ENCODE results near the gene PCNX1.

DNA sequence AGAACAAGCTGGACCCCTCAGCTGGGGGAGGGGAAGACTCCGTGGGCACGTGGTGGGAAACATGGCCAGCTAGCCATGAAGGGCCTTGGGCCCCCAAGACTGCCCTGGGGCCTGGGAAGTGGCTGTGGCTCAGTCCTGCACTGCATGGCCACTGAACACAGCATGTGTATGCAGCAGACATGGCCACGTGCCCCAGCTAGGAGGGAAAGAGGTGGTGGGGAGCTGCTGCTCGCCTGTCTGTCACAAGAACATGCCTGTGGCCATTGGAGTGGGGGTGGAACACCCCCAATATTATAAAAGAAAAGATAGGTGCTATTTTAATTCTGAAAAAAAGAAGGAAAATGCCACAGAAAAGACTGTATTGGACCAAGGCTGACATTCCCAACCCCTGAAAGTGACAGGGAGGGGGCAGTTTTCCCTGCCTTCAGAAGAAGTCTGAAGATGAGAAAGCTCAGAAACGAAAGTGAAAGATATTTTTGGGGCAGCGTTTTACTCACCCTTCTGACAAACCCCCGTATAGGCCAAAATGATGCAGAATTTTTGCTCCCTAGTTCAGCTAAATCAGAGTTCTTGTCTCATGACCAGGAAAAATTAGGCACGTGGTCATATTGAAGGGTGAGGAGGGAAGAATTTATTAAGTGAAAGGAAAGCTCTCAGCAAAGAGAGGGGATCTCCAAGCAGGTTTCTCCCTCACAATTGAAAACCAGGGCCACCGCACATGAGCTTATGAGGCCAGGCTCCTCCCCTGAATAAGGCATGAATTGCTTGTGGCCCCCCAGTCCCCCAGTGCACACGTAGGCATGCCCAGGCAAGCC, 35.2 kb upstream of the PCNX1 start:
- TF ChIP-seq, protein P1, sequence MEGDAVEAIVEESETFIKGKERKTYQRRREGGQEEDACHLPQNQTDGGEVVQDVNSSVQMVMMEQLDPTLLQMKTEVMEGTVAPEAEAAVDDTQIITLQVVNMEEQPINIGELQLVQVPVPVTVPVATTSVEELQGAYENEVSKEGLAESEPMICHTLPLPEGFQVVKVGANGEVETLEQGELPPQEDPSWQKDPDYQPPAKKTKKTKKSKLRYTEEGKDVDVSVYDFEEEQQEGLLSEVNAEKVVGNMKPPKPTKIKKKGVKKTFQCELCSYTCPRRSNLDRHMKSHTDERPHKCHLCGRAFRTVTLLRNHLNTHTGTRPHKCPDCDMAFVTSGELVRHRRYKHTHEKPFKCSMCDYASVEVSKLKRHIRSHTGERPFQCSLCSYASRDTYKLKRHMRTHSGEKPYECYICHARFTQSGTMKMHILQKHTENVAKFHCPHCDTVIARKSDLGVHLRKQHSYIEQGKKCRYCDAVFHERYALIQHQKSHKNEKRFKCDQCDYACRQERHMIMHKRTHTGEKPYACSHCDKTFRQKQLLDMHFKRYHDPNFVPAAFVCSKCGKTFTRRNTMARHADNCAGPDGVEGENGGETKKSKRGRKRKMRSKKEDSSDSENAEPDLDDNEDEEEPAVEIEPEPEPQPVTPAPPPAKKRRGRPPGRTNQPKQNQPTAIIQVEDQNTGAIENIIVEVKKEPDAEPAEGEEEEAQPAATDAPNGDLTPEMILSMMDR (IDR thresholded peaks at IDR 0.05 in 4 of 5, conservative IDR thresholded peaks at IDR 0.05 in 1 of 5): no peak
- TF ChIP-seq POLR2A (IDR thresholded peaks at IDR 0.05): no peak

Measured in gastrocnemius medialis (tissue), 4 donors.